GM10266 (cell line): ENCODE data around the gene NDUFB10.

ENCODE experiments used
- DNase-seq: peaks from one replicate; pipeline ENCODE4 v3.0.0; 2012; ENCODE audit errors: extremely low spot score
- CTCF ChIP-seq: IDR thresholded peaks from 2 replicates; pipeline ENCODE4 v1.5.1; 2012; ENCODE audit warnings: mild to moderate bottlenecking, low read depth; ENCODE audit not compliant: control insufficient read depth, insufficient read depth; ENCODE audit errors: missing control alignments

NDUFB10 gene

GRCh38 chr16:1959269-1960039 is at the start of gene NDUFB10:
TSS of gene NDUFB10 (plus strand) at chr16:1959538. CDS start at chr16:1959625, 87 bp downstream.
- peak; percentile 96 for DNase-seq
- peak; percentile 86 for TF ChIP-seq CTCF

- no peak for DNase-seq
- no peak for TF ChIP-seq CTCF
Measured at GRCh38 chr16:1909561-1910231, 49.6 kb upstream of the NDUFB10 start.

GRCh38 chr16:1911467-1912214 is 47.7 kb upstream of the NDUFB10 start:
- DNase-seq: no peak
- TF ChIP-seq CTCF: no peak

DNA sequence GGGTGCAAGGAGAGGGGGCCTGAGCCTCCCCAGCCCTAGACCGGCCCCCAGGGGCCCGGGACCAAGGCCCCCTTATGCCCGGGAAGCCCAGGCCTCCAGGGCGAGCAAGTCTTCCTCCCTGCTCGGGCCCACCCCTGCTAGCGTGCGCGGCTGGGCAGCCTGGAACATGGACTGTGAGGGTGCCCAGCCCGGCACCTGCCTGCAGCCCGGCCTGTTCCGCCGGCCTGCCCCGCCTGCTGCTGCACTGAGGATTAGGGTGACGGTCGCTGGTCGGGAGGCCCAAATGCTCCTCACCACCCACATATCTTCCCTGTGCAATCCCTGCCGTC is 47.2 kb upstream of the NDUFB10 start:
- no peak for TF ChIP-seq CTCF
- DNase-seq: no peak

DNA sequence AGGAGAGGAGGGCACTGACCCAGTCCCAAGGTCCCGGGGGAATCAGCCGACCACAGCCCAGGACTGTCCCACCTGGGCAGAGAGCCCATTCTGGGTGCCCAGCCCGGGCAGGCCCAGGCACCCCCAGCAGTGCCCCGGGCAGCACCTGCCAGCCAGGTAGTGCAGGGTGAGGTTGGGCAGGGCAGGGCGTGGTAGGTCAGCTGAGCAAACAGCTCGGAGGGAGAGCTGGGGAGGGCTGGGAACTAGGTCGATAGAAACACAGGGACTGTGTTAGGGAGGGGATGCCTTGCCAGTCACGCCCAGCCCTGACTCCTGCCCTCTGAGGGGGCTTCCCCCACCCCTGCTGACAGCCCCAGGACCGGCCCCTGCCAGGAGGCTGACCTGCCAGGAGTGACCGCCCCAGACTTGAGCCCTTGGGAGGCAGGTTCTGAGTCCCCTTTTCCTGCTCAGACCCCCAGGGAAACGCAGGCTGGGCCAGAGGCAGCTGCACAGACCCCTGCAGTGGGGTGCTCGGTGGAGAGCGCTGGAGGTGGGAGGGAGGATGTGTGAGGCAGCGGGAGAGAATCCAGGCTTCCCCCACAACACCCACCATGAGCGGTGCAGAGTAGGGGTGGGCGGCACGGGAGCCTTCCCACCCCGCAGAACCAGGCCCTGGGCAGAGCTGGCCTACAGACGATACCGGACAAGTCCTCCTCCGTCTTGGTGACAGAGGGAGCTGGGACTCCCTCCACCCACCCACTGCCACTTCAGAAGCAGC is 45.8 kb upstream of the NDUFB10 start:
- no peak for TF ChIP-seq CTCF
- no peak for DNase-seq

- DNase-seq: no peak
- TF ChIP-seq CTCF: no peak
Measured at GRCh38 chr16:1914084-1914608, 45.2 kb upstream of the NDUFB10 start.
